Fibroblast of lung (primary cell): ENCODE measurements around the gene SLAMF8. TPM values are rescaled to one million over a fixed set of nuclear protein-coding genes. Genes with fewer than 3 reads are reported as not detected.
A peak's percentile ranks its signal among the peaks of the same experiment; 100 is the strongest.

ENCODE experiments used
- DNase-seq, 2 donors: peaks; one replicate each; pipeline versions ENCODE4 v3.0.0 to v3.0.0-alpha.2; 2010; ENCODE audit warnings: low read depth in 2 of 2
- H2AFZ ChIP-seq: 2 replicates; pipeline ENCODE4 v1.5.1; 2012; ENCODE audit warnings: low read length, control low read depth, inconsistent platforms
- H3K27ac ChIP-seq: 2 replicates; pipeline ENCODE4 v1.5.1; 2011; ENCODE audit warnings: low read length, control low read depth; ENCODE audit not compliant: insufficient read depth
- H3K27me3 ChIP-seq: 2 replicates; pipeline ENCODE4 v1.5.1; 2011; ENCODE audit warnings: mild to moderate bottlenecking, low read length; ENCODE audit not compliant: control insufficient read depth, insufficient read depth
- H3K36me3 ChIP-seq: 2 replicates; pipeline ENCODE4 v1.5.1; 2011; ENCODE audit warnings: low read length; ENCODE audit not compliant: control insufficient read depth, insufficient read depth
- H3K4me1 ChIP-seq: 2 replicates; pipeline ENCODE4 v1.5.1; 2011; ENCODE audit warnings: low read length; ENCODE audit not compliant: control insufficient read depth, insufficient read depth; ENCODE audit errors: extremely low read depth
- H3K4me2 ChIP-seq: 2 replicates; pipeline ENCODE4 v1.5.1; 2011; ENCODE audit warnings: low read length, control low read depth; ENCODE audit not compliant: insufficient read depth; ENCODE audit errors: extremely low read depth
- H3K4me3 ChIP-seq, 4 experiments: fragments of 200-600 bp in 1 of 4; sonication (generic) in 1 of 4; replicated peaks in 1 of 4; 2 replicates each; pipeline ENCODE4 v1.5.1; 2011 to 2016; ENCODE audit warnings: low read length in 4 of 4, low read depth in 3 of 4, mild to moderate bottlenecking in 3 of 4, control low read depth in 2 of 4, inconsistent platforms in 1 of 4, mixed read lengths in 1 of 4; ENCODE audit not compliant: insufficient read depth in 1 of 4; ENCODE audit errors: control extremely low read depth in 1 of 4
- H3K79me2 ChIP-seq: 2 replicates; pipeline ENCODE4 v1.5.1; 2012; ENCODE audit warnings: mild to moderate bottlenecking, low read length, inconsistent platforms; ENCODE audit not compliant: control insufficient read depth, insufficient read depth
- H3K9ac ChIP-seq: 2 replicates; pipeline ENCODE4 v1.5.1; 2011; ENCODE audit warnings: mild to moderate bottlenecking, low read length, control low read depth; ENCODE audit not compliant: insufficient read depth
- H3K9me3 ChIP-seq: 2 replicates; pipeline ENCODE4 v1.5.1; 2012; ENCODE audit warnings: low read depth, low read length; ENCODE audit not compliant: control insufficient read depth, insufficient read depth
- H4K20me1 ChIP-seq: 2 replicates; pipeline ENCODE4 v1.5.1; 2011; ENCODE audit warnings: low read length; ENCODE audit not compliant: control insufficient read depth, insufficient read depth; ENCODE audit errors: extremely low read depth
- CTCF ChIP-seq, 2 donors: IDR thresholded peaks in 1 of 2; conservative IDR thresholded peaks in 1 of 2; 1 replicate in 1 of 2; 2 replicates in 1 of 2; pipeline ENCODE4 v1.5.1; 2011 to 2012; ENCODE audit warnings: low read length in 2 of 2, control low read depth in 1 of 2, inconsistent platforms in 1 of 2, low read depth in 1 of 2, mild to moderate bottlenecking in 1 of 2
- EZH2 ChIP-seq: IDR thresholded peaks from 2 replicates; pipeline ENCODE4 v1.5.1; 2012; ENCODE audit warnings: low read length, control low read depth, mild to moderate bottlenecking; ENCODE audit errors: missing control alignments
- polyA plus RNA-seq, 2 donors: library from polyadenylated mRNA; depleted of rRNA in 1 of 2; stranded (reverse) in 1 of 2; unstranded in 1 of 2; fragments of >200 nt; gene quantifications; 2 replicates each; pipeline ENCODE4 v1.2.1, GENCODE V29; 2011 to 2012; ENCODE audit warnings: missing spikeins in 1 of 2
- total RNA-seq: library from RNA; depleted of rRNA; stranded (reverse); fragments of >200 nt; gene quantifications from 2 replicates; pipeline ENCODE4 v1.2.1, GENCODE V29; 2014

SLAMF8 gene
- total and polyA plus RNA-seq, 2 donors (not counting 1 experiment from before 2014, with no cell fraction given), result not detected

GRCh38 chr1:159780583-159781582, 45.8 kb upstream of the SLAMF8 start, which contains the start of gene DUSP23:
Gene DUSP23, plus strand, starts transcription at chr1:159780962. Its CDS starts 139 bp downstream, at chr1:159781101.
- Histone ChIP-seq H3K9ac (peak within 1 kb of the TSS; percentile 43), H3K4me3 (peak within 1 kb of the TSS; percentile 56 to 83 (median 62)), H4K20me1 (no peaks in the 10 kb centered on the region), H3K27me3 (no peaks in the 10 kb centered on the region), H2AFZ (peak within 1 kb of the TSS; percentile 90), H3K4me2 (peak within 1 kb of the TSS; percentile 80), H3K36me3 (no peaks in the 10 kb centered on the region), H3K9me3 (no peaks in the 10 kb centered on the region), H3K79me2 (no peaks in the 10 kb centered on the region), H3K27ac (no peak within 1 kb of the TSS), H3K4me1 (no peaks in the 10 kb centered on the region)
- TF ChIP-seq CTCF (conservative IDR thresholded peaks at IDR 0.05 in 1 of 2, IDR thresholded peaks at IDR 0.05 in 1 of 2; ENCODE audit: low read depth in 1 of 2, low read length in 2 of 2) (peak; percentile 85 to 93), EZH2 (no peak)
- DNase-seq, result peak; percentile 97

- Histone ChIP-seq H3K9me3 (no peaks in the 10 kb centered on the region), H2AFZ (no peak overlapping the region), H3K9ac (no peak overlapping the region), H3K4me1 (no peaks in the 10 kb centered on the region), H3K27me3 (no peaks in the 10 kb centered on the region), H3K36me3 (no peaks in the 10 kb centered on the region), H3K4me3 (no peak overlapping the region), H4K20me1 (no peaks in the 10 kb centered on the region), H3K79me2 (no peaks in the 10 kb centered on the region), H3K27ac (no peak overlapping the region), H3K4me2 (no peak overlapping the region)
- no peak for DNase-seq
- no peak for TF ChIP-seq CTCF (conservative IDR thresholded peaks at IDR 0.05 in 1 of 2, IDR thresholded peaks at IDR 0.05 in 1 of 2; ENCODE audit: low read depth in 1 of 2, low read length in 2 of 2)
- no peak for TF ChIP-seq EZH2
Measured at GRCh38 chr1:159781992-159782391, 44.7 kb upstream of the SLAMF8 start.

DNA sequence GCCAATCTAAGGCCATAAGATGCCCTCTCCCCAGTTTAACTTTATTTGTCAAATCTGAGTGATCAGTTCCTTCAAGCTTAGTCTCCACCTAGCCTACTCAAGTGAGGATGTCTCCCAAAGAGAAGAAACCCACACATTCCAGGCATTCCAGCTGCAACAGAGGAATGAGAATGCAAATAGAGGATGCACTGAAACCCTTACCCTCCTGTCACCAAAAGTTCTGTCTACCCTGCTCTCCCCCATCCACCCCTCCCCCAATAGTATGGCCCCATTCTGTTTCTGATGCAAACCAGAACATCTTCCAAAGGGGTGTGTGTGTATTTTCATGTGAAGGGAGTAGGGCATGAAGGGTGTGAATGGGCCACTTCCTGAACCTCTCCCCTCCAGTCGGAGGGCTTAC, 42.9 kb upstream of the SLAMF8 start:
- Histone ChIP-seq H3K27ac (no peak overlapping the region), H3K79me2 (no peaks in the 10 kb centered on the region), H3K36me3 (no peaks in the 10 kb centered on the region), H3K4me1 (no peaks in the 10 kb centered on the region), H3K27me3 (no peaks in the 10 kb centered on the region), H3K4me3 (no peak overlapping the region), H2AFZ (no peak overlapping the region), H3K4me2 (no peak overlapping the region), H4K20me1 (no peaks in the 10 kb centered on the region), H3K9me3 (no peaks in the 10 kb centered on the region), H3K9ac (no peak overlapping the region)
- no peak for DNase-seq
- no peak for TF ChIP-seq CTCF (conservative IDR thresholded peaks at IDR 0.05 in 1 of 2, IDR thresholded peaks at IDR 0.05 in 1 of 2; ENCODE audit: low read depth in 1 of 2, low read length in 2 of 2)
- no peak for TF ChIP-seq EZH2
